Retinal pigment epithelial cell (primary cell): ENCODE results near the gene MAP3K7CL.

Source experiments
- DNase-seq: peaks from one replicate; pipeline ENCODE4 v3.0.0-alpha.2; 2010; ENCODE audit warnings: low read depth
- H3K4me3 ChIP-seq: 2 replicates; pipeline ENCODE4 v1.5.1; 2011; ENCODE audit warnings: mild to moderate bottlenecking, low read length, control low read depth, moderate library complexity
- TF ChIP-seq, protein P1 (sequence below): conservative IDR thresholded peaks from 2 replicates; pipeline ENCODE4 v1.5.1; 2011; ENCODE audit warnings: low read depth, low read length, control low read depth, inconsistent platforms

MAP3K7CL gene

DNA sequence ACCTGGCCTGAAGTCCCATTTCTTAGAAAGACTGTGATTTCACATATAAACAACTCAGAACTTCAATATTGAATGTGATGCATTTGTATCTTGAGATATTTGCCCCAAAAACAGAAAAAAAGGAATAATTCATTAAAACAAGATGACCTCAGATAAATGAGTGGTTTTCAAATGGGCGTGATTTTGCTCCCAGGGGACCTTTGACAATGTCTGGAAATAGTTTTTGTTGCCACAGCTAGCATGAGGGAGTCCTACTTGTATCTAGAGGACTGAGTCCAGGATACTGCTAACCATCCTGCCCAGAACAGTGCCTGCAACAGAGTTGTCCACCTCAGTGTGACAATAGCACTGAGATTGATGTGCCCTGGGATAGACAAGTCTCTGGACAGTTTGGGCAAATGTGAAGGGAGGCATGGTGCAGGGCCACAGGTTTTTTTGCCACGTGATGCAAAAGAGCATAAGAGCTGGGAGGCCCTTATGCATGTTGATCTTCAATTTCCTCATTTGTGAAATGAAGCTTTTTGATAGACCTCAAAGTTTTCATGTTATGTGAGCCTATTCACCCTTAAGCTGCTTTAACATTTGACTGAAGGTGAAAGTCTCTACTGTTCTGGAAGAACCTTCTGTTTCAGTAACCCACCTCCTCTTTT lies 46.2 kb downstream of the MAP3K7CL start:
- no peak for DNase-seq
- TF ChIP-seq, protein P1, sequence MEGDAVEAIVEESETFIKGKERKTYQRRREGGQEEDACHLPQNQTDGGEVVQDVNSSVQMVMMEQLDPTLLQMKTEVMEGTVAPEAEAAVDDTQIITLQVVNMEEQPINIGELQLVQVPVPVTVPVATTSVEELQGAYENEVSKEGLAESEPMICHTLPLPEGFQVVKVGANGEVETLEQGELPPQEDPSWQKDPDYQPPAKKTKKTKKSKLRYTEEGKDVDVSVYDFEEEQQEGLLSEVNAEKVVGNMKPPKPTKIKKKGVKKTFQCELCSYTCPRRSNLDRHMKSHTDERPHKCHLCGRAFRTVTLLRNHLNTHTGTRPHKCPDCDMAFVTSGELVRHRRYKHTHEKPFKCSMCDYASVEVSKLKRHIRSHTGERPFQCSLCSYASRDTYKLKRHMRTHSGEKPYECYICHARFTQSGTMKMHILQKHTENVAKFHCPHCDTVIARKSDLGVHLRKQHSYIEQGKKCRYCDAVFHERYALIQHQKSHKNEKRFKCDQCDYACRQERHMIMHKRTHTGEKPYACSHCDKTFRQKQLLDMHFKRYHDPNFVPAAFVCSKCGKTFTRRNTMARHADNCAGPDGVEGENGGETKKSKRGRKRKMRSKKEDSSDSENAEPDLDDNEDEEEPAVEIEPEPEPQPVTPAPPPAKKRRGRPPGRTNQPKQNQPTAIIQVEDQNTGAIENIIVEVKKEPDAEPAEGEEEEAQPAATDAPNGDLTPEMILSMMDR: no peak
- no peak overlapping the region for H3K4me3 ChIP-seq

DNA sequence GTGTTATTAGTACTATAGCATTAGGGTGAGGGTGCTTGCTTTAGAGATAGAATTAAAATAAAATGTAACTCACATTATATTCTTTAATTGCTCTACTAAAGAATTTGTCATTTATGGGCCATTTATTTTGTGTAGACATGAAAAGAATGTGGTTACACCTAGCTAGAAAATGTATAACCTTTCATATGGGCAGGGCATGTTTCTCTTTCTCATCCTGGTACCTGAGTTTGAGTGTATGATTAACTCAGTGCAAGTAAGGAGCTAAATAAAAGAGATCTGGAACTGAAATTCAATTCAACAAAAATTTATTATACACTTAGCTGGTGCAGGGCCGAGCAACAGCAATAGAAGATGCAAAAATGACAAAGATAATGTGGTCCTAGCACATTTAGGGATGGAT lies 47.4 kb downstream of the MAP3K7CL start:
- TF ChIP-seq, protein P1: no peak
- no peak for DNase-seq
- no peak overlapping the region for H3K4me3 ChIP-seq

DNA sequence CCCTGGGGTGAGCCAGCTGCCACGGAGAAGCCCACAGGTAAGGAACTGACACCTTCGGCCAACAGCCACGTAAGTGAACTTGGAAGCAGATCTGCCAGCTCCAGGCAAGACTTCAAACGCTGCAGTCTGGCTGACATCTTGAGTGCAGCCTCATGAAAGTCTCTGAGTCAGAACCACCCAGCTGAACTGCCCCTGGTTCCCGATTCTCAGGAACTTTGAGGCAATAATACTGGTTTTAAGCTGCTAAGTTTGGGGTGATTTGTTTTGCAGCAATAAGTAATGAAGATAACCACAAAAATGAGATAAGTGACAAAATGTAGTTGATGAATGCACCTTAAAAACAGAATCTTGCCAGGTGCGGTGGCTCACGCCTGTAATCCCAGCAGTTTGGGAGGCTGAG lies 48.5 kb downstream of the MAP3K7CL start:
- no peak for DNase-seq
- H3K4me3 ChIP-seq: no peak overlapping the region
- TF ChIP-seq, protein P1: no peak

DNA sequence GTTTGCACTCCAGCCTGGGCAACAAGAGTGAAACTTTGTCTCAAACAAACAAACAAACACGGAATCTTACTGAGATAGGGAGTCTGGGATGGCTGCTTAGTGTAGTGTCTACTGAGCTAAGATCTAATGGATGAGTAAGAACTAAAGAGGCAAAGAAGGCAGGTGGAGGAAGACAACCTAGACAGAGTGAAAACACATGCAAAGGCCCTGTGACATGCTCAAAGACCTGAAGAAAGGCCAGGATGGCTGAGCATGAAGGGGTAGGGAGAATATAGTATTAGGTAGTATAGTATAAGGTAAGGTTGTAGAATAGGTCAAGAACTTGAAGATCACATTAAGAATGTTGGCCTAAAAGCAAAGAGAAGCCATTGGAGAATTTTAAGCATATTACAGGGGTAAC lies 49.1 kb downstream of the MAP3K7CL start:
- TF ChIP-seq, protein P1: no peak
- no peak for DNase-seq
- no peak overlapping the region for H3K4me3 ChIP-seq

DNA sequence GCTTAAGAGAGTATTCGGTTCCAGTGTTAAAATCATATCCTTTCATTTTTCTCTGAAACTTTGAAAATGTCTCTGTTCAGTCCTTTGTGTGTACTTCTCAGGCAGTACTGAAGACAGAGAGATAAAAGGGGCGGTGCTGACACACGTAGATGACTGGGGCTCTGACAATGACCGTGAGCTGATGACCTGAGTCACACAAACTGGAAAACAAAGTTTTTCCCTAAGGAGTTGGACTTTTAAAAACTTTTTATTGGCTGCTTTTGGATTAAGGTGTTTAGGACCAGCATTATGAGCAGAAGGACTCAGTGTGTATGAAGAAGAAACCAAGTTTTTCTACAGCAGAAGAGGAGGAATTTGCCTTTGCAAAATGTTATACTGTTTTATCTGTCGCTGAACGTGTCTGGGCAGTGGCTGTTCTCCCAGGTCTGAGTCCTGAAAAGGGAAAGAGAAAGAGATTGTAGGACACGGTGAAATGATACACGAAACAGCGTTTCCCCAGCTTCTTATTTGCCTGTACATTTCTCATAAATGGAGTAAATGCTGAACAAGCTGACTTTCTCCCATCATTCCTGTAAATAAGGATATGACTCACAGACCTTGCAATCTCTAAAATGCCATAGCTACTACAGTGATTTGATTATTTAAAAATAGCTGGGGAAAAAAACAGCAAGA lies 51.5 kb downstream of the MAP3K7CL start:
- DNase-seq: peak; percentile 67

DNA sequence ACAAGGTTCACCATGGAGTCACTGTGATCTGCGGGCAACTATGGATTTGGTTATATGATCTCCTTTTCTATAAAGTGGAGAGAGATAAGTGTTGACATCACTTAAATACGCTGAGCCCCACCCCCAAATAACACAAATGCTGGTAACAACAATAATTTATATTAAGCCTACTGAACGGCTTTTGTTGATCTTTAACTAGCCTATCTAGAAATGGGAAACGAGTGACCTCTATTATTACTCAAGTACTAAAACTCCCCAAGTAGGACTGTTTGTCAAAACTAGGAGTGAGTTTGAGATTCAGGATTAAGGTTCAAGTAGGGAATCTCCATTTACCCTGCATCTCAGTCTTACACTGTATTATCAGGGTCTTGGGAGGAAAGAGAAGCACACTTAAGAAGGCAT lies 52.2 kb downstream of the MAP3K7CL start:
- H3K4me3 ChIP-seq: no peak overlapping the region

More for the DNA sequence above, 51.5 kb downstream of the MAP3K7CL start:
- peak overlapping the region; percentile 39 for H3K4me3 ChIP-seq
- TF ChIP-seq, protein P1: no peak

More for the DNA sequence above, 52.2 kb downstream of the MAP3K7CL start:
- no peak for DNase-seq
- TF ChIP-seq, protein P1: no peak
